A673 (cell line): ENCODE data around the gene PTPN20. TPM values are rescaled to one million over a fixed set of nuclear protein-coding genes. Genes with fewer than 3 reads are reported as not detected.

ENCODE experiments used
- BruUV-seq: library from RNA; stranded (reverse); fragments of 400-500 nt; replicated peaks from 2 replicates; lab custom pipeline; 2021; lab: Mats Ljungman, UMichigan
- CTCF ChIA-PET: fragments of 300-600 bp; sonication (Branson Sonifier 250); formaldehyde crosslinking; loops from one replicate; lab custom pipeline; 2022; ENCODE audit warnings: antibody characterized with exemption; lab: Charles Lee
- POLR2A ChIA-PET: fragments of 300-600 bp; sonication (Branson Sonifier 250); formaldehyde crosslinking; loops from one replicate; lab custom pipeline; 2022; ENCODE audit warnings: antibody characterized with exemption; ENCODE audit not compliant: low non-redundant PET; lab: Charles Lee
- DNase-seq: peaks from one replicate; pipeline ENCODE4 v3.0.0-alpha.2; 2015; ENCODE audit warnings: low spot score
- H3K27ac ChIP-seq: fragments of 200-600 bp; sonication (generic); 2 replicates; pipeline ENCODE4 v1.5.1; 2016; ENCODE audit warnings: mixed run types, low read depth, mild to moderate bottlenecking, mixed read lengths, antibody characterized with exemption, low read length; ENCODE audit not compliant: poor library complexity, severe bottlenecking
- H3K27me3 ChIP-seq: fragments of 200-600 bp; sonication (generic); replicated peaks from 2 replicates; pipeline ENCODE4 v1.6.1; 2017; ENCODE audit warnings: mixed run types, low read depth, mild to moderate bottlenecking, mixed read lengths, antibody characterized with exemption, low read length; ENCODE audit not compliant: insufficient read depth, poor library complexity
- H3K36me3 ChIP-seq: fragments of 200-600 bp; sonication (generic); 2 replicates; pipeline ENCODE4 v1.6.1; 2016; ENCODE audit warnings: mixed run types, mild to moderate bottlenecking, mixed read lengths, antibody characterized with exemption, low read length; ENCODE audit not compliant: insufficient read depth, poor library complexity, severe bottlenecking
- H3K4me1 ChIP-seq: fragments of 200-600 bp; sonication (generic); 2 replicates; pipeline ENCODE4 v1.6.1; 2017; ENCODE audit warnings: mixed run types, mild to moderate bottlenecking, mixed read lengths, antibody characterized with exemption, low read length; ENCODE audit not compliant: insufficient read depth, poor library complexity, severe bottlenecking
- H3K4me3 ChIP-seq: fragments of 200-600 bp; sonication (generic); 2 replicates; pipeline ENCODE4 v1.5.1; 2016; ENCODE audit warnings: low read depth, mixed run types, mild to moderate bottlenecking, mixed read lengths, low read length; ENCODE audit not compliant: poor library complexity, severe bottlenecking
- H3K9me3 ChIP-seq: fragments of 200-600 bp; sonication (generic); 2 replicates; pipeline ENCODE4 v1.6.1; 2016; ENCODE audit warnings: mixed run types, low read depth, mild to moderate bottlenecking, mixed read lengths, antibody characterized with exemption, low read length; ENCODE audit not compliant: poor library complexity, severe bottlenecking
- EZH2 ChIP-seq: fragments of 200-600 bp; sonication (generic); IDR thresholded peaks from 2 replicates; pipeline ENCODE4 v1.6.1; 2017; ENCODE audit warnings: borderline replicate concordance, low read depth, mild to moderate bottlenecking, mixed read lengths, antibody characterized with exemption, low read length; ENCODE audit not compliant: poor library complexity, severe bottlenecking
- intact Hi-C: fragments of 100-400 bp; cut with micrococcal nuclease; formaldehyde crosslinking; loops from one replicate; pipeline ENCODE4 v1.10.0; 2022; ENCODE audit not compliant: unreplicated experiment
- total RNA-seq: library from RNA; stranded (reverse); gene quantifications from 2 replicates; pipeline ENCODE4 v1.2.3, GENCODE V29; 2021
- TF ChIP-seq, protein P1 (sequence below): fragments of 300-800, 200-600 bp; sonication (generic); conservative IDR thresholded peaks from 2 replicates; pipeline ENCODE4 v1.5.1; 2017; ENCODE audit warnings: low read depth, mild to moderate bottlenecking, antibody characterized with exemption, low read length, moderate library complexity, mixed read lengths

Gene PTPN20
- total RNA-seq, 1 experiment from 2014 or later: not detected

DNA sequence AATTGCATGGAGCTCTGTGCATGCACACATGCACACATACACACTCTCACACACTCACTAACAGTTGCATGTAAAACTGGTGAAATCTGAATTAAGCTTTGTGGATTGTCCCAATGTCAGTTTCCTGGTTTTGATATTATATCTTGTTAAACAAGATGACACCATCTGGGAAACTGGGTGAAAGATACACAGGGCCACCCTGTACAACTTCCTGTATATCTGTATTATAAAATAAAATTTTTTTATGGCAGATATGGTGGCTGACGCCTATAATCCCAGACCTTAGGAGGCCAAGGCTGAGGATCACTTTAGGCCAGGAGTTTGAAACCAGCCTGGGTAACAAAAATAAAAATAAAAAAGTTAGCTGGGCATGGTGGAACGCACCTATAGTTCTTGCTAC is 87.4 kb downstream of the PTPN20 start:
- intact Hi-C loops: no loop called here
- H3K36me3 ChIP-seq: no peaks in the 10 kb centered on the region
- no peak for DNase-seq
- ChIA-PET CTCF (no interaction called here), POLR2A (no interaction called here)
- peaks cover 3% of the 10 kb centered on the region for H3K27me3 ChIP-seq
- no peak for TF ChIP-seq EZH2
- TF ChIP-seq, protein P1, sequence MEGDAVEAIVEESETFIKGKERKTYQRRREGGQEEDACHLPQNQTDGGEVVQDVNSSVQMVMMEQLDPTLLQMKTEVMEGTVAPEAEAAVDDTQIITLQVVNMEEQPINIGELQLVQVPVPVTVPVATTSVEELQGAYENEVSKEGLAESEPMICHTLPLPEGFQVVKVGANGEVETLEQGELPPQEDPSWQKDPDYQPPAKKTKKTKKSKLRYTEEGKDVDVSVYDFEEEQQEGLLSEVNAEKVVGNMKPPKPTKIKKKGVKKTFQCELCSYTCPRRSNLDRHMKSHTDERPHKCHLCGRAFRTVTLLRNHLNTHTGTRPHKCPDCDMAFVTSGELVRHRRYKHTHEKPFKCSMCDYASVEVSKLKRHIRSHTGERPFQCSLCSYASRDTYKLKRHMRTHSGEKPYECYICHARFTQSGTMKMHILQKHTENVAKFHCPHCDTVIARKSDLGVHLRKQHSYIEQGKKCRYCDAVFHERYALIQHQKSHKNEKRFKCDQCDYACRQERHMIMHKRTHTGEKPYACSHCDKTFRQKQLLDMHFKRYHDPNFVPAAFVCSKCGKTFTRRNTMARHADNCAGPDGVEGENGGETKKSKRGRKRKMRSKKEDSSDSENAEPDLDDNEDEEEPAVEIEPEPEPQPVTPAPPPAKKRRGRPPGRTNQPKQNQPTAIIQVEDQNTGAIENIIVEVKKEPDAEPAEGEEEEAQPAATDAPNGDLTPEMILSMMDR: no peak
- no peaks in the 10 kb centered on the region for H3K9me3 ChIP-seq
- no TSS peak for BruUV-seq
- no peak overlapping the region for H3K4me3 ChIP-seq
- no peaks in the 10 kb centered on the region for H3K4me1 ChIP-seq
- H3K27ac ChIP-seq: no peak overlapping the region

DNA sequence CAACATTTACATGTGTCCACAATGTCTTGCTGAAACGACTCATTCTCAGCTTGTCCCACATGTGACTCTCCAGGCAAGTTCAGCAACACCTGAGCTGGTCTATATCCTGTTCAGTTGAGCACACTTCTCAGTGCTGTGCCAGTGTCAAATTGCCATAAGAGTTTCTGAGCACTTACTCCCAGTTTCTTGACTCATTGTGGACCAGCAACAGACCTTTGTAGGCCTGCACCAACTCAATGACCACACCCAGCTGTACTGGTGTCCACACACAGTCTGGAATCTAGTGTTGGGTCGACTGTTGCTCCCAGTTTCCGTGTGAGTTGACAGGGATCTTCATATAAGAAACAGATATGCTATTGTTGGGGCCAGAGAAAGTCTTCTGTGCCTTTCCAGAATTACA is 88.0 kb downstream of the PTPN20 start:
- H3K27ac ChIP-seq: no peak overlapping the region
- BruUV-seq: no TSS peak
- no peak for TF ChIP-seq EZH2
- TF ChIP-seq, protein P1: no peak
- peaks cover 3% of the 10 kb centered on the region for H3K27me3 ChIP-seq
- no peak for DNase-seq
- no peak overlapping the region for H3K4me3 ChIP-seq
- H3K4me1 ChIP-seq: no peaks in the 10 kb centered on the region
- H3K36me3 ChIP-seq: no peaks in the 10 kb centered on the region
- ChIA-PET CTCF (no interaction called here), POLR2A (no interaction called here)
- intact Hi-C loops: no loop called here
- no peaks in the 10 kb centered on the region for H3K9me3 ChIP-seq

DNA sequence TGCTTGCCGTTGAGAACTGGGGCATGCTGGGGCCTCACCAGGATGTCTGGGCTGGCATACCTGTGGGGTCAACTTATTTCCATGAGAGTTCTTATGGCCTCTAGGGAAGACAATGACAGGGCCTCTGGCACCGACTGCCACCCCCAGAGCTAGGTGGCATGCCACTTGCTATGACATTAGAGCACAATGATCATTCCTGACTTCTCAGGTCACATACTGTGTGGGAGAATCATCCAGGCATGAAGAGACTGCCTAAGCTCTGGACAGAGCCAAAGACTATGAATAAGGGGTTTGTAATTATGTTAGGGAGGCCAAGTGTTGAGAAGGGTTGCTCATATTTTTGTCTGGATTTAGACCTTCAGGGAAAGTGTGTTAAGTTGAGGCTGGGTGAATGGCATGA is 97.5 kb downstream of the PTPN20 start:
- POLR2A ChIA-PET: no interaction called here
- TF ChIP-seq, protein P1: no peak
- TF ChIP-seq EZH2: no peak

More for the DNA sequence above, 97.5 kb downstream of the PTPN20 start:
- no peak for DNase-seq
- intact Hi-C loops: no loop called here
- Histone ChIP-seq H3K27me3 (peaks cover 17% of the 10 kb centered on the region), H3K27ac (no peak overlapping the region), H3K9me3 (no peaks in the 10 kb centered on the region), H3K4me3 (no peak overlapping the region), H3K4me1 (no peaks in the 10 kb centered on the region), H3K36me3 (no peaks in the 10 kb centered on the region)
- CTCF ChIA-PET: no interaction called here
- no TSS peak for BruUV-seq
